Epithelial cell of proximal tubule (primary cell): ENCODE results near the gene B9D2. TPM values are rescaled to one million over a fixed set of nuclear protein-coding genes. Genes with fewer than 3 reads are reported as not detected.

Experiments used
- DNase-seq: peaks from one replicate; pipeline ENCODE4 v3.0.0-alpha.2; 2011; ENCODE audit warnings: low read depth
- H3K4me3 ChIP-seq: 2 replicates; pipeline ENCODE4 v1.5.1; 2011; ENCODE audit warnings: low read depth, mild to moderate bottlenecking, low read length
- CTCF ChIP-seq: conservative IDR thresholded peaks from 2 replicates; pipeline ENCODE4 v1.5.1; 2012; ENCODE audit warnings: low read depth, mild to moderate bottlenecking, low read length
- total RNA-seq: library from RNA; depleted of rRNA; stranded (reverse); fragments of >200 nt; gene quantifications from 2 replicates; pipeline ENCODE4 v1.2.3, GENCODE V29; 2015

B9D2 gene
- total RNA-seq, 1 donor from 2014 or later: 5.3 TPM

- DNase-seq: no peak
- peak overlapping the region; percentile 70 for H3K4me3 ChIP-seq
- no peak for TF ChIP-seq CTCF
These were observed 52.9 kb downstream of the B9D2 start for GRCh38 chr19:41311072-41311471.

GRCh38 chr19:41310033-41310831, 53.7 kb downstream of the B9D2 start, which contains the start of gene CCDC97:
CCDC97 (plus strand) TSS chr19:41310172; CDS start chr19:41310311, 139 bp downstream.
- H3K4me3 ChIP-seq: peak within 1 kb of the TSS; percentile 70
- no peak for TF ChIP-seq CTCF
- peak; percentile 36 for DNase-seq

- TF ChIP-seq CTCF: no peak
- H3K4me3 ChIP-seq: peak overlapping the region; percentile 70
- no peak for DNase-seq
These were observed 54.5 kb downstream of the B9D2 start for GRCh38 chr19:41309180-41310032.

GRCh38 chr19:41308450-41309179, 55.3 kb downstream of the B9D2 start:
- DNase-seq: peak; percentile 41
- H3K4me3 ChIP-seq: peak overlapping the region; percentile 70
- TF ChIP-seq CTCF: peak; percentile 99

GRCh38 chr19:41307954-41308449, 55.9 kb downstream of the B9D2 start:
- TF ChIP-seq CTCF: no peak
- no peak for DNase-seq
- H3K4me3 ChIP-seq: no peak overlapping the region

GRCh38 chr19:41307090-41307875, 56.7 kb downstream of the B9D2 start:
- TF ChIP-seq CTCF: no peak
- H3K4me3 ChIP-seq: no peak overlapping the region
- no peak for DNase-seq
